Caki2 (cell line): ENCODE measurements around the gene PDIA4. TPM values are rescaled to one million over a fixed set of nuclear protein-coding genes. Genes with fewer than 3 reads are reported as not detected.

Experiments used
- DNase-seq: peaks from one replicate; pipeline ENCODE4 v3.0.0-alpha.2; 2015; ENCODE audit warnings: low read depth
- in situ Hi-C: cut with HindIII; loops from 2 replicates; pipeline ENCODE4 v1.10.0; 2016; ENCODE audit warnings: low sequenced_read_pairs, low pct_unique_long_range_greater_than_20kb, mixed read lengths
- total RNA-seq: library from RNA; depleted of rRNA; stranded (reverse); fragments of >200 nt; shearing (Covaris generic); gene quantifications from 2 replicates; pipeline ENCODE4 v1.2.3, GENCODE V29; 2014; ENCODE audit warnings: low replicate concordance; rRNA removed

PDIA4 gene
- total RNA-seq, 1 experiment from 2014 or later = 284 TPM

DNA sequence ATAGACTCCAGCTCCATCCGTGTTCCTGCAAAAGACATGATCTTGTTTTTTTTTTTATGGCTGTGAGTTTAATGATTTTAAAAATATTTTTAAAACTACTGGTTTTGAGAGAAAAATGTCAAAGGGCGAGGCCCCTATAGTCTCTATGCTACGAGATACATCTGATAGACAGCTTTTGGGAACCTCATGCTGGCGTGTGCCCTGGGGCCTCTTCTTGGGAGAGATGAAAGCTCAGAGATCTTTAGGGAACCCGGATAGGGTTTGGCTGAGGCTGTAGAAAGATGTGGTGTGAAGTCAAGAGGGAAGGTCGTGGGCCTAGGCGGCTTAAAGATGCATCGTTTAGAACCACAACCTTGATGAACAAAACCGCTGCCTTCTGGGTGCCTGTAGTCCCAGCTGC, 70.2 kb downstream of the PDIA4 start:
- DNase-seq = no peak
- in situ Hi-C loops = no loop called here

DNA sequence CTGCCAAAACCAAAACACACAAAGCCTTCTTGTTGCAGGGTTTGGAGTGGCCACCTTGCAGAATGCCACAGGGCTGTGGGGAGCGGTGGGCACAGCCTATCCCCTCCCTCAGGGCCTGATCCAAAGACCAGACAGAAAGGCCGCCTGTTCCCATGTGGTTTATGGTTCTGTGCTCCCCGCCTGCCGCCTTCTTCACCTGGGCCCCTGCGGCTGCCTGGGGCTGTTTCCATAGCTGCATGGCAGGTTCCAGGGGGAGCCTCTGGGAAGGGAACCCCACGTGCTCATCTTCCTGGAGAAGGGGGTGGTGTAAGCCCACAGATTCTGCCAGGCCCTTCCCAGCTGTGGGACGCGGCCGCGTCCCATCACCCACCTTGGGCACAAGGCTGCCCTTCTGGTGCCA, 73.5 kb downstream of the PDIA4 start:
- in situ Hi-C loops = no loop called here
- DNase-seq = no peak

DNA sequence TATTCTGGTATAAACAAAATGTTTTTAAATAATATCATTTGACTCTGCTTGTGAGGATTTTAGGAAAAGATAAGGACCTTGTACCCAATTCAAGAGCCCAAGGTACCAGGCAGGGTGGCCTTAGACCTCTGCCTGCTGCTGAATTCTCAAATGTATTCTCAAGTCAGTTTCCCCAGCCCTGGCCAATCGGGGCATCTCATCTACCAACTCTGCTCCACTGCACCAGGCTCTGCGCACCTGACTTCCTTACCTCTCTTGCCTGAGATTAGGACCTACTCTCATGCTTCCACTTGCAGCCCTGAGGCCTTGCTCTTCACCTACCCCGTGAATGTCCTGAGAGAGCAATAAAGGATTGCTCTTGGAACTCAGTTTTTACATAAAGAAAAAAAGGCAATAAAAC, 74.6 kb downstream of the PDIA4 start:
- no peak for DNase-seq
- in situ Hi-C loops = no loop called here

Other genes with a start within 250 kb of the PDIA4 start
- gene EZH2, start 144.2 kb downstream of the PDIA4 start, total RNA-seq = 9.4 and 23.7 TPM in 2 replicates
- 5.9 and 11.6 TPM in 2 replicates for gene ZNF786, start 62.2 kb upstream of the PDIA4 start, total RNA-seq
- 2.9 and 7.1 TPM in 2 replicates for gene ZNF425, start 97.8 kb upstream of the PDIA4 start, total RNA-seq
- gene ZNF398, start 118.9 kb upstream of the PDIA4 start, total RNA-seq = 2.4 and 2.9 TPM in 2 replicates
- 18.1 and 20.2 TPM in 2 replicates for gene ZNF282, start 167.0 kb upstream of the PDIA4 start, total RNA-seq
- gene ZNF212, start 211.1 kb upstream of the PDIA4 start, total RNA-seq = 11.6 and 15.8 TPM in 2 replicates
- 2.3 and 5.2 TPM in 2 replicates for gene ZNF783, start 233.7 kb upstream of the PDIA4 start, total RNA-seq